Astrocyte of the cerebellum (primary cell): Measurements from ENCODE around the gene NCS1.
A peak's percentile ranks its signal among the peaks of the same experiment; 100 is the strongest.

Source experiments
- DNase-seq: peaks from one replicate; pipeline ENCODE4 v3.0.0-alpha.2; 2011; ENCODE audit warnings: low read depth
- H3K4me3 ChIP-seq: 2 replicates; pipeline ENCODE4 v1.5.1; 2011; ENCODE audit warnings: mild to moderate bottlenecking, low read depth, low read length, moderate library complexity
- CTCF ChIP-seq: IDR thresholded peaks from 2 replicates; pipeline ENCODE4 v1.5.1; 2012; ENCODE audit warnings: low read length, low read depth, moderate library complexity, mild to moderate bottlenecking; ENCODE audit errors: missing control alignments
- in situ Hi-C: cut with HindIII; loops from 2 replicates; pipeline ENCODE4 v1.10.0; 2017; ENCODE audit warnings: low sequenced_read_pairs

The NCS1 gene

GRCh38 chr9:130160862-130161470 lies 11.2 kb upstream of the NCS1 start:
- TF ChIP-seq CTCF: no peak
- no peak for DNase-seq
- no peak overlapping the region for H3K4me3 ChIP-seq
- in situ Hi-C loops: loop anchor here (10.0 kb wide), 1 partner anchor 84 kb away; no protein-coding TSS in a partner anchor

- DNase-seq: no peak
- in situ Hi-C loops: loop anchor here (10.0 kb wide), 1 partner anchor 79 kb away; no protein-coding TSS in a partner anchor
- TF ChIP-seq CTCF: no peak
- H3K4me3 ChIP-seq: no peak overlapping the region
These were observed 6.6 kb upstream of the NCS1 start for GRCh38 chr9:130165579-130165978.

- no peak overlapping the region for H3K4me3 ChIP-seq
- in situ Hi-C loops: loop anchor here (10.0 kb wide), 1 partner anchor 78 kb away; no protein-coding TSS in a partner anchor
- DNase-seq: no peak
- TF ChIP-seq CTCF: no peak
These were observed 5.8 kb upstream of the NCS1 start for GRCh38 chr9:130166399-130166798.

- in situ Hi-C loops: loop anchor here (10.0 kb wide), 1 partner anchor 77 kb away; no protein-coding TSS in a partner anchor
- no peak for DNase-seq
- H3K4me3 ChIP-seq: no peak overlapping the region
- TF ChIP-seq CTCF: no peak
These were observed 4.3 kb upstream of the NCS1 start for GRCh38 chr9:130167927-130168326.

- peak overlapping the region; percentile 13 for H3K4me3 ChIP-seq
- DNase-seq: no peak
- no peak for TF ChIP-seq CTCF
- in situ Hi-C loops: no loop called here
These were observed 717 bp upstream of the NCS1 start for GRCh38 chr9:130171226-130172148.

GRCh38 chr9:130172858-130173665 lies 858 bp downstream of the NCS1 start:
- no peak for DNase-seq
- no peak for TF ChIP-seq CTCF
- H3K4me3 ChIP-seq: peak overlapping the region; percentile 66
- in situ Hi-C loops: no loop called here
